PC-9 (cell line): Measurements from ENCODE around the gene FEN1.

Experiments
- CTCF ChIP-seq: fragments of 200-600 bp; sonication (generic); conservative IDR thresholded peaks from 2 replicates; pipeline ENCODE4 v1.6.1; 2017; ENCODE audit warnings: mixed run types, antibody characterized with exemption, mild to moderate bottlenecking, moderate library complexity
- EZH2 ChIP-seq: fragments of 200-600 bp; sonication (generic); IDR thresholded peaks from 2 replicates; pipeline ENCODE4 v1.8.0; 2017; ENCODE audit warnings: antibody characterized with exemption, low read depth

GRCh38 chr11:61781585-61781984 is 11.1 kb upstream of the FEN1 start:
- TF ChIP-seq EZH2 (no peak), CTCF (no peak)
